PC-3 (cell line): ENCODE measurements around the gene FRMD4B. TPM values are rescaled to one million over a fixed set of nuclear protein-coding genes. Genes with fewer than 3 reads are reported as not detected.
"Not testable (repeated sequence)": the region's sequence is repeated elsewhere in the genome, so short reads cannot be mapped to it uniquely, and the experiment has no call there.

Experiments used
- ATAC-seq: fragments of 200-7000 bp; cut with Tn5 transposase; 2 replicates; pipeline ENCODE4 v1.9.1; 2020; ENCODE audit warnings: mild to moderate bottlenecking, moderate library complexity
- BruUV-seq: library from RNA; stranded (reverse); fragments of 400-500 nt; replicated peaks from 2 replicates; lab custom pipeline; 2021; lab: Mats Ljungman, UMichigan
- CTCF ChIA-PET: fragments of 300-600 bp; sonication (Branson Sonifier 250); formaldehyde crosslinking; loops from one replicate; lab custom pipeline; 2022; ENCODE audit warnings: antibody characterized with exemption; lab: Charles Lee
- POLR2A ChIA-PET: fragments of 300-600 bp; sonication (Branson Sonifier 250); formaldehyde crosslinking; loops from one replicate; lab custom pipeline; 2022; ENCODE audit warnings: antibody characterized with exemption; ENCODE audit not compliant: unreplicated experiment; lab: Charles Lee
- DNase-seq: peaks from one replicate; pipeline ENCODE4 v3.0.0-alpha.2; 2015
- H2AFZ ChIP-seq: fragments of 300-600 bp; sonication (generic); 2 replicates; pipeline ENCODE4 v1.6.0; 2016; ENCODE audit warnings: antibody characterized with exemption, low read length
- H3F3A ChIP-seq: fragments of 300-600 bp; sonication (generic); one replicate; pipeline ENCODE4 v1.6.0; 2017; ENCODE audit warnings: antibody characterized with exemption, low read length, control low read depth, mild to moderate bottlenecking; ENCODE audit not compliant: unreplicated experiment
- H3K27ac ChIP-seq: fragments of 300-600 bp; sonication (generic); 2 replicates; pipeline ENCODE4 v1.5.1; 2016; ENCODE audit warnings: mild to moderate bottlenecking, low read length
- H3K27me3 ChIP-seq: fragments of 300-600 bp; sonication (generic); 2 replicates; pipeline ENCODE4 v1.6.1; 2016; ENCODE audit warnings: low read length, mixed read lengths
- H3K36me3 ChIP-seq: fragments of 300-600 bp; sonication (generic); 2 replicates; pipeline ENCODE4 v1.6.1; 2016; ENCODE audit warnings: low read depth, mixed run types, low read length, mixed read lengths
- H3K4me1 ChIP-seq: fragments of 300-600 bp; sonication (generic); 2 replicates; pipeline ENCODE4 v1.5.1; 2016; ENCODE audit warnings: low read length; ENCODE audit not compliant: insufficient read depth
- H3K4me2 ChIP-seq: fragments of 300-600 bp; sonication (generic); 2 replicates; pipeline ENCODE4 v1.6.0; 2016; ENCODE audit warnings: low read length
- H3K4me3 ChIP-seq: fragments of 300-600 bp; sonication (generic); 2 replicates; pipeline ENCODE4 v1.5.1; 2016; ENCODE audit warnings: mild to moderate bottlenecking, low read length, mixed read lengths
- H3K79me2 ChIP-seq: fragments of 300-600 bp; sonication (generic); 2 replicates; pipeline ENCODE4 v1.6.1; 2017; ENCODE audit warnings: low read length, mixed read lengths
- H3K9ac ChIP-seq: fragments of 300-600 bp; sonication (generic); 2 replicates; pipeline ENCODE4 v1.6.0; 2016; ENCODE audit warnings: mild to moderate bottlenecking, low read length
- H3K9me2 ChIP-seq: fragments of 300-600 bp; sonication (generic); replicated peaks from 2 replicates; pipeline ENCODE4 v1.6.1; 2016; ENCODE audit warnings: mixed run types, low read length, mixed read lengths
- H3K9me3 ChIP-seq: fragments of 300-600 bp; sonication (generic); 2 replicates; pipeline ENCODE4 v1.6.1; 2016; ENCODE audit warnings: low read length, mixed read lengths
- H4K20me1 ChIP-seq: fragments of 300-600 bp; sonication (generic); 2 replicates; pipeline ENCODE4 v1.6.1; 2016; ENCODE audit warnings: low read length, mixed read lengths
- CTCF ChIP-seq: fragments of 300-600 bp; sonication (generic); conservative IDR thresholded peaks from 2 replicates; pipeline ENCODE4 v1.5.1; 2017; ENCODE audit warnings: antibody characterized with exemption, low read depth, mild to moderate bottlenecking, low read length
- EZH2 ChIP-seq: fragments of 300-600 bp; sonication (generic); IDR thresholded peaks from one replicate; pipeline ENCODE4 v1.6.1; 2017; ENCODE audit warnings: antibody characterized with exemption, mild to moderate bottlenecking, low read length; ENCODE audit not compliant: unreplicated experiment
- EZH2phosphoT487 ChIP-seq: fragments of 300-600 bp; sonication (generic); IDR thresholded peaks from 2 replicates; pipeline ENCODE4 v1.6.1; 2018; ENCODE audit warnings: mild to moderate bottlenecking, antibody characterized with exemption, low read length, borderline replicate concordance
- intact Hi-C: fragments of 100-400 bp; cut with micrococcal nuclease; formaldehyde crosslinking; loops from 2 replicates; pipeline ENCODE4 v1.9.0; 2023
- total RNA-seq: library from RNA; depleted of rRNA; stranded (reverse); fragments of >200 nt; gene quantifications from 2 replicates; pipeline ENCODE4 v1.2.3, GENCODE V29; 2014

Gene FRMD4B
- total RNA-seq, 1 experiment from 2014 or later = 5.7 TPM

- Histone ChIP-seq H3K4me2 (no peak overlapping the region), H3K36me3 (no peaks in the 10 kb centered on the region), H3K79me2 (no peaks in the 10 kb centered on the region), H3K9me3 (no peaks in the 10 kb centered on the region), H3K9me2 (no peaks in the 10 kb centered on the region), H3K4me3 (no peak overlapping the region), H4K20me1 (no peaks in the 10 kb centered on the region), H3K27me3 (no peaks in the 10 kb centered on the region), H3K27ac (no peak overlapping the region), H3F3A (no peaks in the 10 kb centered on the region), H3K4me1 (no peaks in the 10 kb centered on the region), H2AFZ (no peak overlapping the region), H3K9ac (no peak overlapping the region)
- ChIA-PET POLR2A (no interaction called here), CTCF (no interaction called here)
- BruUV-seq = no TSS peak
- intact Hi-C loops = no loop called here
- TF ChIP-seq EZH2 (no peak), EZH2phosphoT487 (no peak), CTCF (no peak)
- ATAC-seq = no peak
- no peak for DNase-seq
These were observed 113.3 kb downstream of the FRMD4B start for GRCh38 chr3:69272556-69272955.

- no peaks in the 10 kb centered on the region for H3K4me1 ChIP-seq
- no peaks in the 10 kb centered on the region for H3K9me3 ChIP-seq
- H3K4me2 ChIP-seq = no peak overlapping the region
- ChIA-PET POLR2A (no interaction called here), CTCF (no interaction called here)
- no peak overlapping the region for H3K27ac ChIP-seq
- H3K9me2 ChIP-seq = no peaks in the 10 kb centered on the region
- no peak for DNase-seq
- no peaks in the 10 kb centered on the region for H3F3A ChIP-seq
- ATAC-seq = no peak
- no peaks in the 10 kb centered on the region for H3K27me3 ChIP-seq
- TF ChIP-seq EZH2 (no peak), CTCF (no peak), EZH2phosphoT487 (no peak)
- H3K9ac ChIP-seq = no peak overlapping the region
- BruUV-seq = no TSS peak
- no peak overlapping the region for H2AFZ ChIP-seq
- H3K79me2 ChIP-seq = no peaks in the 10 kb centered on the region
- H3K36me3 ChIP-seq = no peaks in the 10 kb centered on the region
- H4K20me1 ChIP-seq = no peaks in the 10 kb centered on the region
- no peak overlapping the region for H3K4me3 ChIP-seq
- intact Hi-C loops = no loop called here
These were observed 114.8 kb downstream of the FRMD4B start for GRCh38 chr3:69271098-69271497.

- no peak for TF ChIP-seq EZH2phosphoT487
- no peak for TF ChIP-seq CTCF
- no peak for TF ChIP-seq EZH2
- Histone ChIP-seq H3K27ac (no peak overlapping the region), H3K27me3 (no peaks in the 10 kb centered on the region), H2AFZ (no peak overlapping the region), H3K4me3 (no peak overlapping the region), H3K9ac (no peak overlapping the region), H3K36me3 (no peaks in the 10 kb centered on the region), H3F3A (no peaks in the 10 kb centered on the region), H3K4me1 (no peaks in the 10 kb centered on the region), H3K9me2 (no peaks in the 10 kb centered on the region), H3K4me2 (no peak overlapping the region), H4K20me1 (no peaks in the 10 kb centered on the region), H3K79me2 (no peaks in the 10 kb centered on the region), H3K9me3 (no peaks in the 10 kb centered on the region)
- intact Hi-C loops = no loop called here
- ATAC-seq (no peak), DNase-seq (no peak)
- BruUV-seq = no TSS peak
- CTCF ChIA-PET = no interaction called here
- POLR2A ChIA-PET = no interaction called here
These were observed 119.3 kb downstream of the FRMD4B start for GRCh38 chr3:69266585-69266984.

- H3K4me1 ChIP-seq, H3K27ac ChIP-seq, H3K27me3 ChIP-seq, DNase-seq, H3K9ac ChIP-seq, H3F3A ChIP-seq, H3K9me3 ChIP-seq, BruUV-seq, H3K4me3 ChIP-seq, ATAC-seq, H3K36me3 ChIP-seq, POLR2A ChIA-PET, H3K9me2 ChIP-seq, H2AFZ ChIP-seq, H3K79me2 ChIP-seq, H3K4me2 ChIP-seq, CTCF ChIA-PET, intact Hi-C loops, H4K20me1 ChIP-seq: not testable (repeated sequence)
These were observed 119.8 kb downstream of the FRMD4B start for GRCh38 chr3:69266071-69266470.
